HCT116 (cell line): ENCODE measurements around the gene PCSK2. TPM values are rescaled to one million over a fixed set of nuclear protein-coding genes. Genes with fewer than 3 reads are reported as not detected.

Experiments used
- ATAC-seq: fragments of 200-7000 bp; cut with Tn5 transposase; 2 replicates; pipeline ENCODE4 v1.9.1; 2020; ENCODE audit warnings: mild to moderate bottlenecking, moderate library complexity
- BruUV-seq: library from RNA; stranded (reverse); fragments of 400-500 nt; replicated peaks from 2 replicates; lab custom pipeline; 2021; lab: Mats Ljungman, UMichigan
- CTCF ChIA-PET: fragments of 300-600 bp; sonication (Branson Sonifier 250); formaldehyde crosslinking; loops from one replicate; lab custom pipeline; 2021; ENCODE audit warnings: antibody characterized with exemption; lab: Charles Lee
- POLR2A ChIA-PET: fragments of 300-600, 350-600 bp; sonication (Branson Sonifier 250); formaldehyde crosslinking; loops from one replicate; lab custom pipeline; 2021; ENCODE audit warnings: antibody characterized with exemption; lab: Charles Lee
- RAD21 ChIA-PET, 2 experiments: fragments of 300-600 bp; sonication (Branson Sonifier 250); formaldehyde crosslinking; loops; one replicate each; lab custom pipeline; 2023; ENCODE audit warnings: low total read pairs in 2 of 2; ENCODE audit not compliant: uncharacterized antibody in 2 of 2, unreplicated experiment in 2 of 2, low non-redundant PET in 1 of 2; lab: Charles Lee
- DNase-seq: peaks from one replicate; pipeline ENCODE4 v3.0.0-alpha.2; 2010; ENCODE audit warnings: low read depth, low spot score
- H2AFZ ChIP-seq: fragments of 200-600 bp; shearing (Covaris generic), sonication (generic); 2 replicates; pipeline ENCODE4 v1.6.1; 2017; ENCODE audit warnings: low read depth, mixed run types, mixed read lengths, antibody characterized with exemption, low read length; ENCODE audit not compliant: poor library complexity, severe bottlenecking
- H3K27ac ChIP-seq: 2 replicates; pipeline ENCODE4 v1.5.1; 2012; ENCODE audit warnings: low read depth, low read length
- H3K27me3 ChIP-seq: fragments of 200-600 bp; sonication (generic); 2 replicates; pipeline ENCODE4 v1.6.1; 2016; ENCODE audit warnings: mixed run types, low read length, mixed read lengths; ENCODE audit not compliant: insufficient read depth
- H3K36me3 ChIP-seq, 2 experiments: fragments of 200-500 bp in 1 of 2; fragments of 200-600 bp in 1 of 2; sonication (Bioruptor generic) in 1 of 2; sonication (generic) in 1 of 2; 2 replicates each; pipeline versions ENCODE4 v1.5.1 to v1.6.1; 2014 to 2016; ENCODE audit warnings: low read length in 2 of 2, inconsistent platforms in 1 of 2, mixed read lengths in 1 of 2, mixed run types in 1 of 2; ENCODE audit not compliant: insufficient read depth in 2 of 2, control insufficient read depth in 1 of 2
- H3K4me1 ChIP-seq, 2 experiments: fragments of 200-600 bp in 1 of 2; sonication (generic) in 1 of 2; 2 replicates each; pipeline versions ENCODE4 v1.5.1 to v1.6.1; 2012 to 2017; ENCODE audit warnings: low read length in 2 of 2, inconsistent platforms in 1 of 2, mild to moderate bottlenecking in 1 of 2, mixed read lengths in 1 of 2, mixed run types in 1 of 2, moderate library complexity in 1 of 2; ENCODE audit not compliant: insufficient read depth in 2 of 2, control insufficient read depth in 1 of 2
- H3K4me2 ChIP-seq: fragments of 200-600 bp; sonication (generic); 2 replicates; pipeline ENCODE4 v1.6.1; 2017; ENCODE audit warnings: mixed run types, low read length, mixed read lengths
- H3K4me3 ChIP-seq, 2 experiments: fragments of 200-600 bp in 1 of 2; sonication (generic) in 1 of 2; replicated peaks in 1 of 2; 2 replicates each; pipeline ENCODE4 v1.5.1; 2011 to 2016; ENCODE audit warnings: low read length in 2 of 2, control low read depth in 1 of 2, low read depth in 1 of 2, mild to moderate bottlenecking in 1 of 2, mixed read lengths in 1 of 2, mixed run types in 1 of 2
- H3K79me2 ChIP-seq: fragments of 200-600 bp; sonication (generic); 2 replicates; pipeline ENCODE4 v1.6.1; 2017; ENCODE audit warnings: mild to moderate bottlenecking, mixed run types, low read length, moderate library complexity, mixed read lengths; ENCODE audit not compliant: insufficient read depth
- H3K9ac ChIP-seq: fragments of 200-600 bp; sonication (generic); 2 replicates; pipeline ENCODE4 v1.6.1; 2016; ENCODE audit warnings: low read length, mixed read lengths
- H3K9me2 ChIP-seq: fragments of 200-600 bp; sonication (generic), shearing (Covaris generic); 2 replicates; pipeline ENCODE4 v1.6.1; 2017; ENCODE audit warnings: mixed run types, mild to moderate bottlenecking, moderate library complexity; ENCODE audit not compliant: insufficient read depth
- H3K9me3 ChIP-seq, 2 experiments: fragments of 200-500 bp in 1 of 2; fragments of 200-600 bp in 1 of 2; sonication (Bioruptor generic) in 1 of 2; sonication (generic) in 1 of 2; 2 replicates each; pipeline ENCODE4 v1.6.1; 2014 to 2017; ENCODE audit warnings: low read length in 2 of 2, mixed read lengths in 2 of 2, inconsistent platforms in 1 of 2, low read depth in 1 of 2, mild to moderate bottlenecking in 1 of 2, mixed run types in 1 of 2, moderate library complexity in 1 of 2; ENCODE audit not compliant: control insufficient read depth in 1 of 2, insufficient read depth in 1 of 2
- H4K20me1 ChIP-seq: fragments of 200-600 bp; sonication (generic), shearing (Covaris generic); 2 replicates; pipeline ENCODE4 v1.6.1; 2017; ENCODE audit warnings: mixed run types, mild to moderate bottlenecking, moderate library complexity; ENCODE audit not compliant: insufficient read depth
- ATF3 ChIP-seq: IDR thresholded peaks from 2 replicates; pipeline ENCODE4 v1.6.1; 2012
- CTCF ChIP-seq, 3 experiments: fragments of 200-600 bp in 1 of 3; sonication (generic) in 1 of 3; IDR thresholded peaks in 2 of 3; conservative IDR thresholded peaks in 1 of 3; 2 replicates each; pipeline ENCODE4 v1.5.1; 2012 to 2017; ENCODE audit warnings: low read depth in 2 of 3, low read length in 2 of 3, antibody characterized with exemption in 1 of 3, borderline replicate concordance in 1 of 3, control low read depth in 1 of 3, mild to moderate bottlenecking in 1 of 3, mixed read lengths in 1 of 3, mixed run types in 1 of 3, moderate library complexity in 1 of 3; ENCODE audit not compliant: insufficient read depth in 1 of 3
- ELF1 ChIP-seq: IDR thresholded peaks from 2 replicates; pipeline ENCODE4 v1.6.1; 2012; ENCODE audit warnings: low read depth, borderline replicate concordance
- POLR2A ChIP-seq: IDR thresholded peaks from 2 replicates; pipeline ENCODE4 v1.7.0; 2011; ENCODE audit warnings: borderline replicate concordance; ENCODE audit not compliant: insufficient read depth, insufficient read length; ENCODE audit errors: extremely low read depth
- POLR2AphosphoS5 ChIP-seq: IDR thresholded peaks from 2 replicates; pipeline ENCODE4 v1.6.1; 2011; ENCODE audit warnings: mild to moderate bottlenecking, low read depth, low read length, moderate library complexity
- REST ChIP-seq: IDR thresholded peaks from 2 replicates; pipeline ENCODE4 v1.6.1; 2012; ENCODE audit warnings: low read depth
- SIN3A ChIP-seq: IDR thresholded peaks from 2 replicates; pipeline ENCODE4 v1.6.1; 2012; ENCODE audit warnings: low read depth
- SRF ChIP-seq: IDR thresholded peaks from 2 replicates; pipeline ENCODE4 v1.6.1; 2012; ENCODE audit warnings: low read depth
- intact Hi-C: fragments of 100-400 bp; cut with micrococcal nuclease; formaldehyde crosslinking; loops from 2 replicates; pipeline ENCODE4 v1.10.0; 2022
- total RNA-seq: library from RNA; stranded (reverse); gene quantifications from one replicate; pipeline ENCODE4 v1.2.1, GENCODE V29; 2021; ENCODE audit not compliant: unreplicated experiment

The PCSK2 gene
- total RNA-seq, 1 experiment from 2014 or later: not detected

- H3K4me2 ChIP-seq: no peak overlapping the region
- no peaks in the 10 kb centered on the region for H3K9me3 ChIP-seq
- no peak overlapping the region for H3K4me3 ChIP-seq
- CTCF ChIA-PET: no interaction called here
- RAD21 ChIA-PET: interaction anchor here in 1 of 2 experiments (0.6 kb wide), 1 partner anchor 51 kb away, joined by 3 read pairs; the partner anchor contains the start of gene DSTN
- no peaks in the 10 kb centered on the region for H3K27me3 ChIP-seq
- H4K20me1 ChIP-seq: no peaks in the 10 kb centered on the region
- DNase-seq: no peak
- H2AFZ ChIP-seq: no peak overlapping the region
- H3K79me2 ChIP-seq: no peaks in the 10 kb centered on the region
- POLR2A ChIA-PET: no interaction called here
- H3K4me1 ChIP-seq: peaks cover 6 to 12% of the 10 kb centered on the region in 2 experiments
- intact Hi-C loops: no loop called here
- no peak overlapping the region for H3K27ac ChIP-seq
- H3K36me3 ChIP-seq: no peaks in the 10 kb centered on the region
- TF ChIP-seq ATF3: no peak
- TF ChIP-seq CTCF (IDR thresholded peaks at IDR 0.05 in 2 of 3, conservative IDR thresholded peaks at IDR 0.05 in 1 of 3; ENCODE audit: borderline replicate concordance in 1 of 3, insufficient read depth in 1 of 3, low read depth in 2 of 3, low read length in 2 of 3): no peak
- TF ChIP-seq SIN3A: no peak
- TF ChIP-seq POLR2A: no peak
- TF ChIP-seq ELF1: no peak
- no peak for TF ChIP-seq SRF
- no peak for TF ChIP-seq POLR2AphosphoS5
- no peak for TF ChIP-seq REST
- H3K9ac ChIP-seq: no peak overlapping the region
- ATAC-seq: peak; percentile 46; the same call in 1 of the 2 replicates
- no peaks in the 10 kb centered on the region for H3K9me2 ChIP-seq
- no TSS peak for BruUV-seq
Measured at GRCh38 chr20:17518339-17519052, 291.7 kb downstream of the PCSK2 start.
